Uterus (tissue), 4 donors: ENCODE results near the gene ARMH3. TPM values are rescaled to one million over a fixed set of nuclear protein-coding genes. Genes with fewer than 3 reads are reported as not detected.

ENCODE experiments used
- DNase-seq, 2 donors: peaks; one replicate each; pipeline ENCODE4 v3.0.0-alpha.2; 2019 to 2020
- H3K27ac ChIP-seq, 2 donors: fragments of 200-600 bp; sonication (generic); 1 replicate in 1 of 2; 2 replicates in 1 of 2; pipeline ENCODE4 v1.5.1; 2016 to 2018
- H3K27me3 ChIP-seq, 2 donors: fragments of 200-600 bp; sonication (generic); one replicate each; pipeline ENCODE4 v1.5.1; 2018 to 2019; ENCODE audit warnings: control low read depth in 1 of 2
- H3K36me3 ChIP-seq, 2 donors: fragments of 200-600 bp; sonication (generic); one replicate each; pipeline ENCODE4 v1.5.1; 2019; ENCODE audit warnings: control low read depth in 1 of 2
- H3K4me1 ChIP-seq, 2 donors: fragments of 200-600 bp; sonication (generic); one replicate each; pipeline ENCODE4 v1.5.1; 2018 to 2019; ENCODE audit warnings: control low read depth in 1 of 2
- H3K4me3 ChIP-seq, 2 donors: fragments of 200-600 bp; sonication (generic); 1 replicate in 1 of 2; 2 replicates in 1 of 2; pipeline ENCODE4 v1.5.1; 2018 to 2019; ENCODE audit warnings: mild to moderate bottlenecking in 1 of 2
- H3K9me3 ChIP-seq, 2 donors: fragments of 200-600 bp; sonication (generic); one replicate each; pipeline ENCODE4 v1.5.1; 2019; ENCODE audit warnings: control low read depth in 1 of 2
- POLR2A ChIP-seq, 2 donors: fragments of 450-650 bp; IDR thresholded peaks; one replicate each; pipeline ENCODE4 v1.6.1; 2016; ENCODE audit warnings: antibody characterized with exemption in 2 of 2, mild to moderate bottlenecking in 1 of 2, moderate library complexity in 1 of 2
- intact Hi-C: fragments of 100-400 bp; cut with DNase I; formaldehyde crosslinking; loops from one replicate; pipeline ENCODE4 v1.15.1; 2023; ENCODE audit warnings: low total_unique reads
- total RNA-seq, 4 donors: library from RNA; depleted of rRNA in 3 of 4; stranded (reverse); fragments of >200 nt in 3 of 4; gene quantifications; one replicate each; pipeline versions ENCODE4 v1.1.0 to v1.2.4, GENCODE V29; 2014 to 2023
- TF ChIP-seq, protein P1 (sequence below), 4 experiments: fragments of 200-600 bp in 2 of 4; fragments of 450-650 bp in 2 of 4; sonication (generic) in 2 of 4; IDR thresholded peaks; one replicate each; pipeline ENCODE4 v1.5.1; 2016 to 2019; ENCODE audit warnings: antibody characterized with exemption in 4 of 4, mild to moderate bottlenecking in 2 of 4, moderate library complexity in 1 of 4
- donor health status: DM: yes; HTN: yes; CAD: no.

Gene ARMH3
- total RNA-seq, 4 donors from 2014 or later = 10.6 to 29.8 (median 20.9) TPM

DNA sequence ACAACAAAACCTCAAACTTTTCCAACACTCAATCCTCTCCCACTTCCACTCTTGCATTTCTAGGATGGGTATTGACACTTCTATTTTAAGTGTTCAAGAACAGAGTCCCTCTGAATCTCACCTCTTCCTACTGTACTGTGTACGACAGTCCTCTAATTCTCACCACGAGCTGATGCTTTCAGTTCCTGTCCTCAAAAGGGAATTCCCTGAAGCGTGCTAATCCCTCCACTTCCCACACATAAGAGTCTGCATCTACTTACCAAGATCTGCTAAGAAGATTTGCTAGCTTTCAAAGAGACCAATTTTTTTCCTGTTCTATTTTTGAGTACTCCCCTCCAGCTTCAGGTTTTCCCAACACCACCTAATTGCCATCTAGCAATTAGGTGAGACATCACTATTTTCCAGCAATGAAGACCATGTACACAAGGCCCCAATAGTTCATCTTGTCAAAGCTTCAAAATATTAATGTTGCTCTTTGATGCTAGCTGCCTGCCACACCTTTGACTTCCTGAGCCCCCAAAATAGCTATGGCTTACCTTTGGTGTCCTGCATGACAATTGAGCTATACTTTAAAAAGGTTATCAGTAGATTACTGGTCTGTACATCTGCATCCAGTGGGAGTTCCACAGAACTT lies 54.4 kb downstream of the ARMH3 start:
- Histone ChIP-seq H3K4me3 (no peak overlapping the region), H3K36me3 (no peaks in the 10 kb centered on the region), H3K27me3 (no peaks in the 10 kb centered on the region), H3K4me1 (no peaks in the 10 kb centered on the region), H3K27ac (no peak overlapping the region), H3K9me3 (no peaks in the 10 kb centered on the region)
- TF ChIP-seq POLR2A (IDR thresholded peaks at IDR 0.05) = no peak
- TF ChIP-seq, protein P1, sequence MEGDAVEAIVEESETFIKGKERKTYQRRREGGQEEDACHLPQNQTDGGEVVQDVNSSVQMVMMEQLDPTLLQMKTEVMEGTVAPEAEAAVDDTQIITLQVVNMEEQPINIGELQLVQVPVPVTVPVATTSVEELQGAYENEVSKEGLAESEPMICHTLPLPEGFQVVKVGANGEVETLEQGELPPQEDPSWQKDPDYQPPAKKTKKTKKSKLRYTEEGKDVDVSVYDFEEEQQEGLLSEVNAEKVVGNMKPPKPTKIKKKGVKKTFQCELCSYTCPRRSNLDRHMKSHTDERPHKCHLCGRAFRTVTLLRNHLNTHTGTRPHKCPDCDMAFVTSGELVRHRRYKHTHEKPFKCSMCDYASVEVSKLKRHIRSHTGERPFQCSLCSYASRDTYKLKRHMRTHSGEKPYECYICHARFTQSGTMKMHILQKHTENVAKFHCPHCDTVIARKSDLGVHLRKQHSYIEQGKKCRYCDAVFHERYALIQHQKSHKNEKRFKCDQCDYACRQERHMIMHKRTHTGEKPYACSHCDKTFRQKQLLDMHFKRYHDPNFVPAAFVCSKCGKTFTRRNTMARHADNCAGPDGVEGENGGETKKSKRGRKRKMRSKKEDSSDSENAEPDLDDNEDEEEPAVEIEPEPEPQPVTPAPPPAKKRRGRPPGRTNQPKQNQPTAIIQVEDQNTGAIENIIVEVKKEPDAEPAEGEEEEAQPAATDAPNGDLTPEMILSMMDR (IDR thresholded peaks at IDR 0.05) = no peak
- no peak for DNase-seq
- intact Hi-C loops = no loop called here

GRCh38 chr10:101997803-101998202 lies 58.2 kb downstream of the ARMH3 start:
- no peaks in the 10 kb centered on the region for H3K36me3 ChIP-seq
- H3K27ac ChIP-seq = no peak overlapping the region
- no peak for DNase-seq

GRCh38 chr10:101995451-101996063 lies 60.4 kb downstream of the ARMH3 start:
- no peaks in the 10 kb centered on the region for H3K27me3 ChIP-seq
- H3K4me1 ChIP-seq = no peaks in the 10 kb centered on the region
- TF ChIP-seq, protein P1 (IDR thresholded peaks at IDR 0.05) = no peak
- no peak for TF ChIP-seq POLR2A (IDR thresholded peaks at IDR 0.05)
- no peak overlapping the region for H3K4me3 ChIP-seq
- no peak for DNase-seq
- intact Hi-C loops = no loop called here
- H3K27ac ChIP-seq = no peak overlapping the region
- no peaks in the 10 kb centered on the region for H3K36me3 ChIP-seq
- H3K9me3 ChIP-seq = no peaks in the 10 kb centered on the region

More at GRCh38 chr10:101997803-101998202, 58.2 kb downstream of the ARMH3 start:
- Histone ChIP-seq H3K9me3 (no peaks in the 10 kb centered on the region), H3K27me3 (no peaks in the 10 kb centered on the region), H3K4me3 (no peak overlapping the region), H3K4me1 (no peaks in the 10 kb centered on the region)
- intact Hi-C loops = no loop called here
- no peak for TF ChIP-seq POLR2A (IDR thresholded peaks at IDR 0.05)
- TF ChIP-seq, protein P1 (IDR thresholded peaks at IDR 0.05) = no peak

DNA sequence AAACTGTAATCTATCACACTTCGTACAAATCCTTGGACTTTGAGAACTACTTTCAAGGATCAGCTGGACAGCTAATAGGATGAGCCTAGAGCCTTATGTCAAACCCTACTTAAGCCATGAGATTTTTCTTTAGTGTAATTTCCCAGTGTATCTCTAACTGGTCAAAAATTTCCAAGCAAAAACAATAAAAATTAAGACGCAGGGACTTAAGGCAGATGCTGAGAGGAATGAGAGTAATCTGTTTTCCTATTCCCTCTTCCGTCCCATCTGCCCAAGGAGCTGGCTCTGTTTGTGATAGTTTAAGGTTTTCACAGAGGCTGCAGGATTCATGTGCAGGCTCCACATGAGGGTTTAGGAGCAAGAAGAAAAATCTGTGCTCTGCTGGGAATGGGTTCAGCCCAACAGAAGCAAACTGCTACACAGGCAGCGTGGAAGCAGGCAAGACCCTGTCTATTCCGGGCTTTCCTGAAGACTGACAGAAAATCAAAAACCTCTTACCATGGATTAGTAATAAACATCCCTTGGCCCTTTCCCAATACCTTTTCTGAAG lies 62.2 kb downstream of the ARMH3 start:
- H3K27ac ChIP-seq = no peak overlapping the region
- no peaks in the 10 kb centered on the region for H3K9me3 ChIP-seq
- no peaks in the 10 kb centered on the region for H3K36me3 ChIP-seq
- TF ChIP-seq, protein P1 (IDR thresholded peaks at IDR 0.05) = no peak
- TF ChIP-seq POLR2A (IDR thresholded peaks at IDR 0.05) = no peak
- intact Hi-C loops = no loop called here
- no peaks in the 10 kb centered on the region for H3K27me3 ChIP-seq
- DNase-seq = no peak
- no peak overlapping the region for H3K4me3 ChIP-seq
- H3K4me1 ChIP-seq = no peaks in the 10 kb centered on the region

GRCh38 chr10:101993221-101993620 lies 62.8 kb downstream of the ARMH3 start:
- Histone ChIP-seq H3K9me3 (no peaks in the 10 kb centered on the region), H3K36me3 (no peaks in the 10 kb centered on the region), H3K4me1 (no peaks in the 10 kb centered on the region), H3K27ac (no peak overlapping the region), H3K4me3 (no peak overlapping the region), H3K27me3 (no peaks in the 10 kb centered on the region)
- intact Hi-C loops = no loop called here
- no peak for DNase-seq
- TF ChIP-seq POLR2A (IDR thresholded peaks at IDR 0.05) = no peak
- TF ChIP-seq, protein P1 (IDR thresholded peaks at IDR 0.05) = no peak
